ENCODE results near the gene PBX3. TPM values are rescaled to one million over a fixed set of nuclear protein-coding genes. Genes with fewer than 3 reads are reported as not detected.

Gene PBX3
- total RNA-seq, 1 donor from 2014 or later, result 6.3 TPM

DNA sequence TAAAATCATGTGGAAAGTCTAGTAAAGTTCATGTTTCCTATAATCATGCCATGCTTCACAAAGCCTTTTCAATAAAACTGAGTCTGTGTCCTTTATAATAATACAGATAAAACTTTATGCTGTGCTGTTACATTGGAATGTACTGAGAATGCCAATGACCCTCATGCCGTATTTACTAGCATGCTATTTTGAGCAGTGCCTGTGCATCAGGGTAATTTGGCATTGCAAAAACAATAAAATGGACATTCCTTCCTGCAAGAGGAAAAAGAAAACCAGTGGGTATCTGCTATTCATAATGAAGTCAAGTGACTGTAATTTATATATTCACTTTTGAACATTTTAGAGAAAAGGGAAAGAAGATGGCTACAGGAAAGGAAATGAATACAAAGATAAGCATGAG, 159.0 kb downstream of the PBX3 start:
- DNase-seq (ENCODE audit: low read depth) (no peak), FAIRE-seq (no peak)
- H3K4me3 ChIP-seq (ENCODE audit: low read depth, low read length), result no peak overlapping the region
- no peaks in the 10 kb centered on the region for H3K36me3 ChIP-seq (ENCODE audit: control insufficient read depth, insufficient read depth, low read length)
- TF ChIP-seq, protein P1, sequence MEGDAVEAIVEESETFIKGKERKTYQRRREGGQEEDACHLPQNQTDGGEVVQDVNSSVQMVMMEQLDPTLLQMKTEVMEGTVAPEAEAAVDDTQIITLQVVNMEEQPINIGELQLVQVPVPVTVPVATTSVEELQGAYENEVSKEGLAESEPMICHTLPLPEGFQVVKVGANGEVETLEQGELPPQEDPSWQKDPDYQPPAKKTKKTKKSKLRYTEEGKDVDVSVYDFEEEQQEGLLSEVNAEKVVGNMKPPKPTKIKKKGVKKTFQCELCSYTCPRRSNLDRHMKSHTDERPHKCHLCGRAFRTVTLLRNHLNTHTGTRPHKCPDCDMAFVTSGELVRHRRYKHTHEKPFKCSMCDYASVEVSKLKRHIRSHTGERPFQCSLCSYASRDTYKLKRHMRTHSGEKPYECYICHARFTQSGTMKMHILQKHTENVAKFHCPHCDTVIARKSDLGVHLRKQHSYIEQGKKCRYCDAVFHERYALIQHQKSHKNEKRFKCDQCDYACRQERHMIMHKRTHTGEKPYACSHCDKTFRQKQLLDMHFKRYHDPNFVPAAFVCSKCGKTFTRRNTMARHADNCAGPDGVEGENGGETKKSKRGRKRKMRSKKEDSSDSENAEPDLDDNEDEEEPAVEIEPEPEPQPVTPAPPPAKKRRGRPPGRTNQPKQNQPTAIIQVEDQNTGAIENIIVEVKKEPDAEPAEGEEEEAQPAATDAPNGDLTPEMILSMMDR (IDR thresholded peaks at IDR 0.05; ENCODE audit: insufficient read depth, low read length, severe bottlenecking), result no peak
- H3K27me3 ChIP-seq (ENCODE audit: control insufficient read depth, insufficient read depth, low read length), result no peaks in the 10 kb centered on the region

DNA sequence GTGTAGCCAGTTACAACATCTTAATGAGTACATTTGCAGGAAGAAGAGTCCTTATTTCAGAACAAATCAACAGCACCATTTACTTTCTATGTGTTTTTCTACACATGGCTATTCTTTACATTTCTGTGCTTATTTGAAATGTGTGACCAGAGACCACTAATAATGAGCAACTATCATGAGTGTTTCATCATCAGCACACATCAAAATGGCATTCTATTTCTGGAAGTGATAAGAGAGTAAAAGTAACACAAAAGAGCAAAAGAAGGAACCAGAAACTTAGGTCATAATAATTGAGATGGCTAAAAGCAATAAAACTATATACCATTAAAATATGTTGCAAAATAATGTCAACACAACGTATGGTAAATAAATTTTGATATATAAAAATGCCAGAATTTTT, 159.7 kb downstream of the PBX3 start:
- FAIRE-seq (no peak), DNase-seq (ENCODE audit: low read depth) (no peak)
- H3K4me3 ChIP-seq (ENCODE audit: low read depth, low read length), result no peak overlapping the region
- no peaks in the 10 kb centered on the region for H3K36me3 ChIP-seq (ENCODE audit: control insufficient read depth, insufficient read depth, low read length)
- no peaks in the 10 kb centered on the region for H3K27me3 ChIP-seq (ENCODE audit: control insufficient read depth, insufficient read depth, low read length)
- TF ChIP-seq, protein P1 (IDR thresholded peaks at IDR 0.05; ENCODE audit: insufficient read depth, low read length, severe bottlenecking), result no peak

DNA sequence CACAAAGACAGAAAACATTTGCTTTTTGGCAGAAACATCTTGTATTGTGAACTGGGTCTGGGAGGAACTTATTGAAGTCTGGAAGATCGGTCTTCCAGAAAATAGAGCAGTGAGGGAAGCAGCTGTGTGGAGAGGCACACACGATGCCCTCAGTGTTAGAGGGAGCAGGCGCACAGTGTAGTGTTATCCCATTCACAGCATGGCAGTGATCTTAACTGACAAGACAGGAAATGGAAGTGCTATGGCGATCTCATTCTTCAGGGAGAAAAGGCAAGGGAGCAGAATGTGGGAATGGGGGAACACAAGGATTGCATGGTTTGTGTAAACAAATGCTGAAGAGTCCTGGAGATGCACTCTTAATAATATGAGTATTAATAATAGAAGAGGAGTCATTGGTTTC, 161.0 kb downstream of the PBX3 start:
- TF ChIP-seq, protein P1 (IDR thresholded peaks at IDR 0.05; ENCODE audit: insufficient read depth, low read length, severe bottlenecking), result no peak
- Histone ChIP-seq H3K4me3 (ENCODE audit: low read depth, low read length) (no peak overlapping the region), H3K27me3 (ENCODE audit: control insufficient read depth, insufficient read depth, low read length) (no peaks in the 10 kb centered on the region), H3K36me3 (ENCODE audit: control insufficient read depth, insufficient read depth, low read length) (no peaks in the 10 kb centered on the region)
- FAIRE-seq (no peak), DNase-seq (ENCODE audit: low read depth) (no peak)

DNA sequence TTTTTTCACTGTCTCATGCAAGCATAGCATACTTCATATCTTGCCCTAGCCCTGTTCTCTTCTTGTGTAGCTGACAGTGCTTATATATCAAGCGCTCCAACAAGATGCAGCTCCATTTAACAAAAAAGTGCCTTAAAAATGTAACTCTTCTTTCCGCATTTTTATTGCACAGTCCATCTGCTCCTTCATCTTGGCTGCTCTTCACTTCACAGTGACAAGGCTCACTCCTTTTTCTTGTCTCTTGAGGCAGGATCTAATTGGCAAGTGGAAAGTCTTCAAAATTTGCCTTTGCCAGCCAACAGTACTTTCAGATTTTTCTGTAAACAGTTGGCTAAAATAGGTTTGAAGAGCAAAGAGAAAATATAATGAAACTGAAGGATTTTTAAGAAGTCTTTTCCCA, 161.8 kb downstream of the PBX3 start:
- Histone ChIP-seq H3K27me3 (ENCODE audit: control insufficient read depth, insufficient read depth, low read length) (no peaks in the 10 kb centered on the region), H3K4me3 (ENCODE audit: low read depth, low read length) (no peak overlapping the region), H3K36me3 (ENCODE audit: control insufficient read depth, insufficient read depth, low read length) (no peaks in the 10 kb centered on the region)
- DNase-seq (ENCODE audit: low read depth), result no peak
- TF ChIP-seq, protein P1 (IDR thresholded peaks at IDR 0.05; ENCODE audit: insufficient read depth, low read length, severe bottlenecking), result no peak
- FAIRE-seq, result no peak

DNA sequence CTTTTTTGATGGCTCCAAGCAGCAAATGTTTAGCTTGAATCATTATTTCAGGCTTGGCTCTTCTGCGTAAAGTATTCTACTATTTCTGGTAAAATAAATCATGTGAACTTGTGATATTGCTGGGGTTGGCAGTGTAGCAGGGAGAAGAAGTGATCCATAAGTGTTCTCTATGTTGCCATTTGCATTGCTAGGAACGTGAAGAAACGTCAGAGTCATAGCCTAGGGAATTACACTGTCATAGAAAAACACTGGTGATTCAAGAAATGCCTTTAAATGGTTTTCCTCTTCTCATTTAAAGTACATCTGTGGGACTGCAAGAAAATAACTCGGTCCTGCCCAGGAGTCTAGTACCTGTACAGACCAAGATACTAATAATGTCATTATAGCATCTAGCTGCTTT, 162.3 kb downstream of the PBX3 start:
- FAIRE-seq, result no peak
- Histone ChIP-seq H3K4me3 (ENCODE audit: low read depth, low read length) (no peak overlapping the region), H3K27me3 (ENCODE audit: control insufficient read depth, insufficient read depth, low read length) (no peaks in the 10 kb centered on the region), H3K36me3 (ENCODE audit: control insufficient read depth, insufficient read depth, low read length) (no peaks in the 10 kb centered on the region)
- TF ChIP-seq, protein P1 (IDR thresholded peaks at IDR 0.05; ENCODE audit: insufficient read depth, low read length, severe bottlenecking), result no peak
- DNase-seq (ENCODE audit: low read depth), result no peak

DNA sequence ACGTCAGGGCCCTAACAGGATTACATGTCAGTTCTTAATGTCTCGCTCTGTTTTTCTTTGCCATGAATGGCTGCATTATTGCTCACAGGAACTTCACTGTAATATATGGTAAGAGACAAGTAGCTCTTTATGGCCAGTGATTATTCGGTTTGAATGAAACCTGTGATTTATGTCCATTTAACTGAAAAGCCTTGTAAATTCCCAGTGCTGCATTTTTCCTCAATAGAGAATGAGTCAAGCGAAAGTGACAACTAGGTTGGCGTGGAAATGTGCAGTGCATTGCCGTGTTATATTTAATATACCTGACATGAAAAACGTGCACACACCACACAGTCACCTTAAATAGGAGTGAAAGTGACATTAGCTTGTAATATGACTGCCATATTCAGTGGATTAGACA, 163.1 kb downstream of the PBX3 start:
- no peak overlapping the region for H3K4me3 ChIP-seq (ENCODE audit: low read depth, low read length)
- no peaks in the 10 kb centered on the region for H3K36me3 ChIP-seq (ENCODE audit: control insufficient read depth, insufficient read depth, low read length)
- H3K27me3 ChIP-seq (ENCODE audit: control insufficient read depth, insufficient read depth, low read length), result no peaks in the 10 kb centered on the region
- FAIRE-seq (no peak), DNase-seq (ENCODE audit: low read depth) (no peak)
- TF ChIP-seq, protein P1 (IDR thresholded peaks at IDR 0.05; ENCODE audit: insufficient read depth, low read length, severe bottlenecking), result no peak

Measured in bronchial epithelial cell (primary cell).